ENCODE measurements around the gene ELOVL4.

Gene ELOVL4

DNA sequence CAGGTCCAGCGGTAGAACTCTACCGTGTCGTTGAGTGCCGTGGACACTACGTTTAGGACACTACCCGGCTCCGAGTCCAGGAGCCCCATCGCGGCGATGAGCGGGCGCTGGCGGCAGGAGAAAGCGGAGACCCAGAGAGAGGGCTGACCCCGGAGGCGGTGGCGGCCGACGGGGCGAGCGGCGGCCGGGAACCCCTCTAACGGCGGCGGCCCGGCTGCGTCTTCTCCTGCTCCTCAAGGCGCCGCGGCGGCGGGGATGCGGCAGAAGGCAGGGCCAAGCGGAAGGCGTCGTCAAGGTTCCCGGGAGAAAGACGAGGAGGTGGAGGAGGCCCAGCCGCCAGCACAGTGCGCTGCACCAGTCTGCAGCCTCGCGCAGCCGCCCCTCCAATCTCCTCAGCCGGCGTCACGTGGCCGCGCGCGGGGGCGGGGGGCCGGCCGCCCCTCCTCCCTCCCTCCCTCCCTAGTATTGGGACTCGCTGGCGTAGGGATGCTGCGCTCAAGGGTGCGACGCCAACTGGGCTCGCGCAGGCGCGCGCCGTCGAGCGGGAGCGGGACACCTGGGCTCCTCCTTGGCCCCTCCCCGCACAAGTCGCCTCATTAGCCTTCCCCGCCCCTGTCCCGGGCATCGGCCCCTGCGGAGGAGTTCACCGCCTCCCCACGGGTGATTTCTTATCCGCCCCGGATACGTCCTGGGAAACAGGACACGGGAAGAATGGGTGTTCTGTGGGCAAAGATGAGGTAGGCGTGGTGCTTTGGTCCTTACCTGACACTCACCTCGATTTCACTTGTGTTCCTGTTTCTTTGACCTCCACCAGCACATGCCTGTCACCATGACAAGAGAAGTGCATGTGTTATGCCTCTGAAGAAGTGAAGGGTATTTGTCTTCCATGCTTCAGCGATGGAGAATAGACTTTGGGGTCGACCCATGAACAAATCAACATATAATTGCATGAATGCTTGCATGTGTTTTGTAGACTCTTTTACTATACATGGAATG lies at the start of gene ELOVL4:
Gene ELOVL4, minus strand, starts transcription at position 363 of the 996 bp plus-strand sequence. Its CDS starts 274 bp downstream, at position 89.
- peak; percentile 17 to 50 for DNase-seq (ENCODE audit: low read depth in 2 of 2)

DNA sequence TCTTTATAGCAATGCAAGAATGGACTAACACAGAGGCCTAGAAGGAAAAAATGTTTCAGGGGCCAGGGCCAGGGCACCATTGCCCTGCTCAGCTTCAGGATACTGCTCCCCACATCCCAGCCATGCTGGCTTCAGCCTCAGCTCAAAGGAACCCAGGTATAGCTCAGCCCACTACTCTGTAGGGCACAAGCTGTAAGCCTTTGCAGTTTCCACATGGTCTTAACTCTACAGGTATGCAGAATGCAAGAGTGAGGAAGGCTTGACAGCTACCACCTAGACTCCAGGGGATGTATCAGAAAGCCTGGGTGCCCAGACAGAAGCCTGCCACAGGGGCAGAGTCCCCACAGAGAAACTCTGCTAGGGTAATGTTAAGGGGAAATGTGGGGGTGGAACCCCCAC lies 46.6 kb upstream of the ELOVL4 start:
- no peak for DNase-seq (ENCODE audit: low read depth in 2 of 2)

DNA sequence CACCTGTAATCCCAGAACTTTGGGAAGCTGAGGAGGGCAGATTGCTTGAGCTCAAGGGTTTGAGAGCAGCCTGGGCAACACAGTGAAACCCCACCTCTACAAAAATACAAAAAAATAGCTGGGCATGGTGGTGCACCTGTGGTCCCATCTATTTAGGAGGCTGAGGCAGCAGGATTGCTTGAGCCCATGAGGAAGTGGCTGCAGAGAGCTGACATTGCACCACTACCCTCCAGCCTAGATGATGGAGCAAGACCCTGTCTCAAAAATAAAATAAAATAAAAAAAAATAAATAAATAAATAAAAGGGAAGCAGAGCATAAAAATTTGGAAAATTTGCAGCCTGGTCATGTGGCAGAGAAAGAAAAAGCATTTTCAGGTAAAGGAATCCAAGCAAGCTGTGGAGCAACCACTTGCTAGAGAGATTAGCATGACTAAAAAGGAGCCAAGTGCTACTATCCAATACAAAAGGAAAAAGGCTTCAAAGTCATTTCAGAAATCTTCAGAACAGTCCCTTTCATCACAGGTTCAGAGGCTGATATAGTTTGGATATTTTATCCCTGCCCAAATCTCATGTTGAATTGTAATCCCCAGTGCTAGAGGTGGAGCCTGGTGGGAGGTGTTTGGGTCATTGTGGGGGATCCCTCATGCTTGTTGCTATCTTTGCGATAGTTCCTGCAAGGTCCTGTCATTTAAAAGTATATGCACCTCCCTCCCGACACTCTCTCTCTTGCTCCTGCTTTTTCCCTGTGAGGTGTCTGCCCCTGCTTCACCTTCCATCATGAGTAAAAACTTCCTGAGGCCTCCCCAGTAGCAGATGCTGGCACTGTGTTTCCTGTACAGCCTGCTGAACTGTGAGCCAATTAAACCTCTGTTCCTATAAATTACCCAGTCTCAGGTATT lies 45.9 kb upstream of the ELOVL4 start:
- no peak for DNase-seq (ENCODE audit: low read depth in 2 of 2)

DNA sequence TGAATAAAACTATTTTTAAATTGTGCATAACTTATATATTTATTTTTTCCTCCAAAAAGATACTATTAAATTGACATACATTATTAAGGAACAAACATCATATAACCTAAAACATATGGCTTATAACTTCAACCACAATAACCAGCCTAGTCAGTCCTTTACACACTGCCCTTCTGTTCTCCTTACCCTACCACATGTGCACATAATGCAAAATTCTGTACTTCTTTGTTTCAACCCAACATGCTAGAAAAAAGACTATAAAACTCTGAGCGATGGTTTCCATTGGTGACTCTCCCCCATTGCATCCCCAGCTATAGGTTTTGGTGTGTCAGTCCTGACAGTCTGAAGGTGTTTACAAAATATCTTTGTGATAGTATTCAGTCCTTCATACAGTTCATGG lies 42.3 kb upstream of the ELOVL4 start:
- DNase-seq (ENCODE audit: low read depth in 2 of 2) = no peak

DNA sequence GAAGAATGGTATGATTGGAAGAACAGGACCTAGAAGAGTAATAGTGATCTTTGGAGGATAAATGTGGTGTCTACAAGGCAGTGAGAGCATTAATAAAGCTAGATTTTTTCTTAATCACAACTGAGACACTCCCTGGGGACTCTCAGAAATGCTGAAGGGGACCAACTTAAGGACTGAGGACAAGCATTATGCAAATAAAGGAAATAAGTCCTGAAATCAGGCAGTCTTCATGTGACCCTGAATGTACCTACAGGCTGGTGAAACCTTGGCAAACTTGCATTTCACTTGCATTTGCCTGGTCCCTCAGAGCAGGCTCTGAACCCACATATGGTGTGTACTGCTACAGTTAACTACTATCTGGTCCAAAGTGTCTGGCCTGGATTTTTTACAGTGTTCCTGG lies 37.8 kb upstream of the ELOVL4 start:
- no peak for DNase-seq (ENCODE audit: low read depth in 2 of 2)

- no peak for DNase-seq (ENCODE audit: low read depth in 2 of 2)
Observed at GRCh38 chr6:79984261-79984660, 36.9 kb upstream of the ELOVL4 start.

GRCh38 chr6:79981652-79982051 lies 34.3 kb upstream of the ELOVL4 start:
- no peak for DNase-seq (ENCODE audit: low read depth in 2 of 2)

- no peak for DNase-seq (ENCODE audit: low read depth in 2 of 2)
Observed at GRCh38 chr6:79971193-79971592, 23.8 kb upstream of the ELOVL4 start.

DNA sequence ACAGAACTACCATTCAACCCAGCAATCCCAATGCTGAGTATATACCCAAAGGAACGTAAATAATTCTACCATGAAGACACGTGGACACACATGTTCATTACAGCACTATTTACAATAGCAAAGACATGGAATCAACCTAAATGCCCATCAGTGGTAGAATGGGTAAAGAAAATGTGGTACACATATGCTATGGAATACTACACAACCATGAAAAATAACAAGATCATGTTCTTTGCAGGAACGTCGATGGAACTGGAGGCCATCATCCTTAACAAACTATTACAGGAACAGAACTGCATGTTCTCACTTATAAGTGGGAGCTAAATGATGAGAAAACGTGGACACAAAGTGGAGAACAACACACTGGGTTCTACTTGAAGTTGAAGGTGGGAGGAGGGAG lies 22.4 kb upstream of the ELOVL4 start:
- DNase-seq (ENCODE audit: low read depth in 2 of 2) = no peak

DNA sequence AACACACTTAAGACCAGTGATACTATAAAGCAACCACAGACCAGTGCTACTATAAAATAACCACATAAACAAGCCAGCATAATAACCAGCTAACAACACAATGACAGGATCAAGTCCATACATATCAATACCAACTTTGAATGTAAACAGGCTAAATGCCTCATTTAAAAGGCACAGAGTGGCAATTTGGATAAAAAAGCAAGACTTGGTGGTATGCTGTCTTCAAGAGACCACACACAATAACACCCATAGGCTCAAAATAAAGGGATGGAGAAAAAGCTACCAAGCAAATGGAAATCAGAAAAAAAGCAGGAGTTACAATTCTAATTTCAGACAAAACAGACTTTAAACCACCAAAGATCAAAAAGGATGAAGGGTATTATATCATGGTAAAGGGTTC lies 19.8 kb upstream of the ELOVL4 start:
- no peak for DNase-seq (ENCODE audit: low read depth in 2 of 2)

DNA sequence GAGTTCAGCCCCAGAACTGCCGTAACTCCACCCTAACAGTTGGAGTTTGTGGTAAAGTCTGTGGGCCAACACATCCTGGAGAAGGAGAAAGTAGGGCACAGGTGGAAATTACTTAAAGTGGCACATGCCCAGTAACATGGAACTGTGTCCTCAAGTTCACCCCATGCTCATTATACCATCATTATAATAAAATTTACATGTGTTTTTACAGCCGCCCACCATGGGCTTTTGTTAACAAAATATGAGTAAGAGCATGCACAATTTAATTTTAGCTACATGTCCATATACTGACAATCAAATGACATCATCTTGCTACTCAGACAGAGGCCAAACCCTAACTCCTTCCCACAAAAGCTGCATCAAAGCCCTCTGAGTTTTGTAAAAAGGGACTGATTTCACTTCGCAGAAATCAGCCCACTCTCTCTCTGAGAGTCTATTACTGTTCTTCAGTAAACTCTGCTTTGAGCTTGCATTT lies 17.3 kb upstream of the ELOVL4 start:
- no peak for DNase-seq (ENCODE audit: low read depth in 2 of 2)

DNA sequence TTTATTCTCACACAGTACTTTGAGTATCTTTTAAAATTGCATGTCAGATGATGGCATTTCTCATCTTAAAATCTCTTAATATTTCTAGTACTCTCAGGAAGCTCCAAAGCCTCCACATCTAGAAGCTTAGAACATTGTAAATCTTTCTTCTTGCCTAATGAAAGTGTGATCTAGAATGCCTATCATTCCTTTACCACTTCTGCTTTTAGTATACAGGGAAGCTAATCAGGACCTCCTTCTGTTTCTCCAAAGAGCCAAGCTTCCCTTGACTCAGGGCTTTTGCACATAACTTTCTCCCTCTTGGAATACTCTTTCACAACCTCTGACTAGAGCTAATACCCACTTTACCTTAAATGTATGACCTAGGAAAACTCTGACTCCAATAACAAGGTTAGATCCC lies 7.5 kb upstream of the ELOVL4 start:
- DNase-seq (ENCODE audit: low read depth in 2 of 2) = no peak

- peak in 1 of 2 experiments; percentile 30 for DNase-seq (ENCODE audit: low read depth in 2 of 2)
Observed at GRCh38 chr6:79949233-79949632, 1.9 kb upstream of the ELOVL4 start.

GRCh38 chr6:79946272-79947190 lies 822 bp downstream of the ELOVL4 start:
- DNase-seq (ENCODE audit: low read depth in 2 of 2) = peak in 1 of 2 experiments; percentile 2

DNA sequence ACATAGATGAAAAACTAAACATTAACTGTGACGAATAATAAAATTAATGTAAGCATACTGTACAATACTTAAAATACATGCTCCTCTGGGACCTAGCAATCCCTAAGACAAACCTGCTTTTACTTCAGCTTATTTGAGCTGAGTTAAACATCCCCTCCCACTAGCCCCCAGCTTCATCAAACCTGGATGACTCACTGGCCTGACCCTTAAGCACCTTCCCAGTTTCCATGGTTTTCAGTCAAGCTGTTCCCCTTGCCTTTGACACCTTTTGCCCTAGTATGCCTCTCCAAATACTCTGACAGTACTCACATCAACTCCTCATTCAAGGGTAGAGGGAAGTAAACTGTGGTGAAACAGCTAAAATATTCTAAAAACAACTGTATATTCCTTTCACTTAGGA lies 4.2 kb downstream of the ELOVL4 start:
- DNase-seq (ENCODE audit: low read depth in 2 of 2) = no peak

DNA sequence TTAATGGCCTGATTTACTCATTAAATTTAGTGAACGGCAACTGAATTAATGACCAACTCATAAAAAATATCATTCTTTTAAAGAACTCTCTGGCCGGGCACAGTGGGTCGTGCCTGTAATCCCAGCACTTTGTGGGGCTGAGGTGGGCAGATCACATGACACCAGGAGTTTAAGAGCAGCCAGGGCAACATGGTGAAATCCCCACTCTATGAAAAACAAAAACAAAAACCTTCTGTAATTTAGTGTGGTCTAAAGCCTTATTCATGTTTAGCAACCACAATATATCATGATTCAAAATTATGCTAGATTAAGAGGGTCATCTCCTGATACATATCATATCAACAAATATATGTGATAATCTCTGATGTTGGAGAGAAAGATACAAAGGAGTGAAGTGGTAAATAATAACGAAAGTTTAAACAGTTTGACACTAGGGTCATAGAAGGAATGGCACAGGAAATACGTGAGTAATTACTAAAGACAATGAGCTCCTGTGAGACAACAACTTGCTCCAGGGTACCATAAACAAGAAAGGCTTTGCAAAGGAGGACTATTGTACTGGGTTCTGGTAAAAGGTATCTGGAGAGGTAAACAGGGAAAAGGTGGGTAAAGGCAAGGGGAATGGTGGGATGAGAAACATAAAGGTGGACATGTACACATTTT lies 5.7 kb downstream of the ELOVL4 start:
- DNase-seq (ENCODE audit: low read depth in 2 of 2) = no peak

GRCh38 chr6:79928478-79928998 lies 18.8 kb downstream of the ELOVL4 start:
- DNase-seq (ENCODE audit: low read depth in 2 of 2) = no peak

GRCh38 chr6:79927758-79928157 lies 19.6 kb downstream of the ELOVL4 start:
- DNase-seq (ENCODE audit: low read depth in 2 of 2) = no peak

DNA sequence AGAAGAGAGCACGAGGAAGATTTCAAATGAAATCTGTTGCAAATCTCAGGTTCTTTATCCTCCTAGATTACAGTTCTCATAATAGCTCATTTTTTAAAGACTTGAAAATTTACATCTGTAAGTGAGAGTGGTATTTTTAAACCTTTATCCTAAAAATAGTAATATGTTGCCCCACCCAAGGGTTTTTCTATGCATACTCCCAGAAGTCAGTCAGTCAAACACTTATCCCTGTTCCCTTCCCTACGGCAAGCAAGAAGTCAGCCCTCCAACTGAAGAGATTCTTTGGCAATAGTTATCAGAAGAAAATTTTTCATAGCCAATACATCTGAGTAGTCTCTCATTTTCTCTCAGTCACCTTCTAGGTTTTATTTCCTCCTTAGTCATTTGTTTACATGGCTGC lies 24.1 kb downstream of the ELOVL4 start:
- no peak for DNase-seq (ENCODE audit: low read depth in 2 of 2)

GRCh38 chr6:79922018-79922417 lies 25.3 kb downstream of the ELOVL4 start:
- DNase-seq (ENCODE audit: low read depth in 2 of 2) = no peak
